ENCODE measurements around the gene SLC24A3. TPM values are rescaled to one million over a fixed set of nuclear protein-coding genes. Genes with fewer than 3 reads are reported as not detected.

Gene SLC24A3
- 0.02 to 0.05 TPM (median 0.03 TPM) in 3 of 5 replicates, not detected in the others for total RNA-seq (2022; extraction: Qiagen RNA extraction)

GRCh38 chr20:19212469-19212815 is at the start of gene SLC24A3:
Gene SLC24A3, plus strand, starts transcription at chr20:19212642.

DNA sequence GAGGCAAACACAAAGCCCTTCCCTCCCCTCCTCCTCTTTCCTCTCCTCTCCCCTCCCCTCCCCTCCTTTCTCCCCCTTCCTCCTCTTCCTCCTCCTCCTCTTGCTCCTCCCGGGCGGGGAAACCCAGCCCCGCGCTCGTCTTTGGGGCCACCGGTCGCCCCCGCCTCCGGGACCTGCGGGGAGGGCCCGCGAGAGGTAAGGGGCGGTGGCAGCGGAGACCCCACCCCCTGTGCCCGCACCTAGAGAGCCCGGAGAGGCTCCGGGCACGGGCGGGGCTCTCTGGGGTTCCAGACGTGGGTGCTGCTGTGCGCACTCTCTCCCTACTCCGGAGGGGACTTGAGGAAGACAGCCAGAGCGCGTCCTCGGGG is 545.7 kb downstream of the SLC24A3 start, which contains the start of gene RIN2:
Gene RIN2 (plus strand): TSS at position 126 of the 368 bp plus-strand sequence. CDS start 131,344 bp downstream, outside the sequence.

